SK-N-MC (cell line): ENCODE results near the gene ITGB2.

Experiments used
- EZH2 ChIP-seq: fragments of 200-600 bp; sonication (generic); IDR thresholded peaks from one replicate; pipeline ENCODE4 v1.6.1; 2017; ENCODE audit warnings: antibody characterized with exemption
- FOXP2 ChIP-seq: optimal IDR thresholded peaks from 2 replicates; pipeline ENCODE3; 2011; ENCODE audit warnings: mild to moderate bottlenecking, moderate library complexity; ENCODE audit not compliant: insufficient read depth; ENCODE audit errors: extremely low read length, control extremely low read depth
- POLR2AphosphoS5 ChIP-seq: IDR thresholded peaks from 2 replicates; pipeline ENCODE4 v1.6.1; 2012; ENCODE audit warnings: mild to moderate bottlenecking, low read depth, low read length, borderline replicate concordance

DNA sequence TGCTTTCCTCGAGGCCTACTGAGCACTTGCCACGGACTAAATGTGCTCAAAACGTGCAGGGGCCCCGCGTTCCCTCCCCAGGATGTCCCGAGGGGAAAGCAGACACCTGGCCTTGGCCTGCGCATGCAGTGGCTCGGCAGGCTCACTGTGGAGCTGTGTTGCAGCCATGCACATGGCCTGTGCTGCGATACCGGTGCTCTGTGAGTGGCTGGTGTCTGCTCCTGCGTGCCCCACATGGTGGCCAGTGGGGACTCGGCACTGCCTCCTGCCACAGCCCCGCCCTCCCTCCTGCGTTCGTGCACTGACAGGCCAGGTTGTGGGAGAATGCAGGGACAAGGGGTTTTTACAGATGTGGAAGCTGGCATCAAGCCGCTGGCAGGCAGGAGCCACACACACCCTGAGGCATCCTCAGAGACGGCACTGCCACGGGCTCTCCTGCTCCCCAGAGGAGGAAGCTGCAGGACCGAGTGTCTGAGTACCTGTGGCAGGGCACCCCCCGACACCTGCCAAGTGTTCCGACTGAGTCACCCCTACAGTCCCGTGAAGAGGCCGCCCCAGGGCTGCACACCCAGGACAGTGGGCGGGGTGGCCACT is 30.3 kb downstream of the ITGB2 start:
- TF ChIP-seq EZH2 = no peak
- TF ChIP-seq POLR2AphosphoS5 = no peak
- no peak for TF ChIP-seq FOXP2
